ENCODE data around the gene KLHDC10. TPM values are rescaled to one million over a fixed set of nuclear protein-coding genes. Genes with fewer than 3 reads are reported as not detected.
A peak's percentile ranks its signal among the peaks of the same experiment; 100 is the strongest.

The KLHDC10 gene
- total and polyA plus RNA-seq, 2 donors (not counting 1 experiment from before 2014, with no cell fraction given), result 7.1 to 25.7 TPM

GRCh38 chr7:130092598-130092997 is 22.3 kb downstream of the KLHDC10 start:
- CTCF ChIA-PET, result no interaction called here
- ATAC-seq (ENCODE audit: low read depth) (no peak), DNase-seq (peak; percentile 25)
- no peaks in the 10 kb centered on the region for H3K9me3 Mint-ChIP-seq (ENCODE audit: insufficient read depth)
- Histone ChIP-seq H3K9me3 (ENCODE audit: control extremely low read depth in 1 of 3, control insufficient read depth in 2 of 3, insufficient read depth in 1 of 3, low read length in 2 of 3) (no peaks in the 10 kb centered on the region), H3K4me3 (ENCODE audit: control extremely low read depth in 1 of 5, extremely low read depth in 1 of 5, insufficient read depth in 1 of 5, low read depth in 2 of 5, low read length in 4 of 5) (peak overlapping the region in 3 of 5 experiments; percentile 15 to 37 (median 25)), H2AFZ (ENCODE audit: insufficient read depth, low read depth, low read length, poor library complexity, severe bottlenecking) (peak overlapping the region; percentile 63), H3K4me2 (replicated peaks; ENCODE audit: low read depth, low read length, poor library complexity, severe bottlenecking) (peak overlapping the region; percentile 60), H3K27ac (ENCODE audit: low read length in 2 of 2) (peak overlapping the region; percentile 39 to 82), H3K79me2 (ENCODE audit: control insufficient read depth, insufficient read depth, low read length) (peaks cover 60% of the 10 kb centered on the region), H3K27me3 (replicated peaks in 1 of 4; ENCODE audit: control extremely low read depth in 1 of 4, control insufficient read depth in 3 of 4, insufficient read depth in 4 of 4, low read length in 3 of 4) (no peaks in the 10 kb centered on the region), H4K20me1 (ENCODE audit: control insufficient read depth, insufficient read depth, low read length, poor library complexity, severe bottlenecking) (peaks cover 6% of the 10 kb centered on the region), H3K9ac (ENCODE audit: low read length) (peak overlapping the region; percentile 44), H3K36me3 (replicated peaks in 1 of 2; ENCODE audit: control extremely low read depth in 1 of 2, control insufficient read depth in 1 of 2, extremely low read depth in 1 of 2, insufficient read depth in 2 of 2, low read length in 1 of 2) (peaks cover 0 to 2% of the 10 kb centered on the region in 2 experiments), H3K4me1 (ENCODE audit: control insufficient read depth in 2 of 2, insufficient read depth in 2 of 2, low read length in 2 of 2) (peaks cover 12 to 18% of the 10 kb centered on the region in 2 donors)
- intact Hi-C loops (cut with micrococcal nuclease), result no loop called here
- H3K27ac Mint-ChIP-seq, result peak overlapping the region; percentile 89
- TF ChIP-seq CTCF (IDR thresholded peaks at IDR 0.05) (no peak), EZH2 (IDR thresholded peaks at IDR 0.05; ENCODE audit: borderline replicate concordance, insufficient read depth, low read depth, low read length, poor library complexity, severe bottlenecking) (no peak)
- H3K4me3 Mint-ChIP-seq, result peak overlapping the region; percentile 76
- H3K4me1 Mint-ChIP-seq, result peaks cover 23% of the 10 kb centered on the region
- no CpG with 5 or more reads among the region's 2 CpGs for WGBS (ENCODE audit: insufficient coverage)
- POLR2A ChIA-PET, result no interaction called here
- H3K27me3 Mint-ChIP-seq, result no peaks in the 10 kb centered on the region

GRCh38 chr7:130095812-130096211 is 25.5 kb downstream of the KLHDC10 start:
- no peak for ATAC-seq (ENCODE audit: low read depth)
- H3K9me3 ChIP-seq (ENCODE audit: control extremely low read depth in 1 of 3, control insufficient read depth in 2 of 3, insufficient read depth in 1 of 3, low read length in 2 of 3), result no peaks in the 10 kb centered on the region
- CTCF ChIA-PET, result interaction anchor here (0.9 to 2.7 kb wide), 4 partner anchors 9 to 24 kb away, joined by 3 to 8 read pairs (median 5); no protein-coding TSS in a partner anchor
- Mint-ChIP-seq H3K9me3 (ENCODE audit: insufficient read depth) (no peaks in the 10 kb centered on the region), H3K27ac (peak overlapping the region; percentile 7), H3K4me3 (no peak overlapping the region), H3K27me3 (no peaks in the 10 kb centered on the region), H3K4me1 (peaks cover 38% of the 10 kb centered on the region)
- H4K20me1 ChIP-seq (ENCODE audit: control insufficient read depth, insufficient read depth, low read length, poor library complexity, severe bottlenecking), result peaks cover 13% of the 10 kb centered on the region
- no peak overlapping the region for H3K4me2 ChIP-seq (replicated peaks; ENCODE audit: low read depth, low read length, poor library complexity, severe bottlenecking)
- DNase-seq, result no peak
- no peak overlapping the region for H2AFZ ChIP-seq (ENCODE audit: insufficient read depth, low read depth, low read length, poor library complexity, severe bottlenecking)
- no peak overlapping the region for H3K9ac ChIP-seq (ENCODE audit: low read length)
- TF ChIP-seq EZH2 (IDR thresholded peaks at IDR 0.05; ENCODE audit: borderline replicate concordance, insufficient read depth, low read depth, low read length, poor library complexity, severe bottlenecking) (no peak), CTCF (IDR thresholded peaks at IDR 0.05) (no peak)
- H3K36me3 ChIP-seq (replicated peaks in 1 of 2; ENCODE audit: control extremely low read depth in 1 of 2, control insufficient read depth in 1 of 2, extremely low read depth in 1 of 2, insufficient read depth in 2 of 2, low read length in 1 of 2), result peaks cover 0 to 2% of the 10 kb centered on the region in 2 experiments
- no peak overlapping the region for H3K27ac ChIP-seq (ENCODE audit: low read length in 2 of 2)
- WGBS (ENCODE audit: insufficient coverage), result no CpG with 5 or more reads among the region's 1 CpG
- intact Hi-C loops (cut with micrococcal nuclease), result no loop called here
- H3K4me1 ChIP-seq (ENCODE audit: control insufficient read depth in 2 of 2, insufficient read depth in 2 of 2, low read length in 2 of 2), result peaks cover 18 to 20% of the 10 kb centered on the region in 2 donors
- H3K79me2 ChIP-seq (ENCODE audit: control insufficient read depth, insufficient read depth, low read length), result peaks cover 46% of the 10 kb centered on the region
- H3K4me3 ChIP-seq (ENCODE audit: control extremely low read depth in 1 of 5, extremely low read depth in 1 of 5, insufficient read depth in 1 of 5, low read depth in 2 of 5, low read length in 4 of 5), result no peak overlapping the region
- H3K27me3 ChIP-seq (replicated peaks in 1 of 4; ENCODE audit: control extremely low read depth in 1 of 4, control insufficient read depth in 3 of 4, insufficient read depth in 4 of 4, low read length in 3 of 4), result no peaks in the 10 kb centered on the region
- POLR2A ChIA-PET, result interaction anchor here (0.5 kb wide), 1 partner anchor 30 kb away, joined by 5 read pairs; no protein-coding TSS in a partner anchor

Data from B cell (primary cell).